ENCODE measurements around the gene RIPOR2.

GRCh38 chr6:24859608-24860200 is 76.1 kb downstream of the RIPOR2 start:
- TF ChIP-seq CTCF (IDR thresholded peaks at IDR 0.05) (no peak), ZFX (IDR thresholded peaks at IDR 0.05; ENCODE audit: borderline replicate concordance) (no peak)

All from 22Rv1 (cell line).